ENCODE measurements around the gene INHA. TPM values are rescaled to one million over a fixed set of nuclear protein-coding genes. Genes with fewer than 3 reads are reported as not detected.

The INHA gene
- total and polyA plus RNA-seq, 5 experiments from 2014 or later: not detected

DNA sequence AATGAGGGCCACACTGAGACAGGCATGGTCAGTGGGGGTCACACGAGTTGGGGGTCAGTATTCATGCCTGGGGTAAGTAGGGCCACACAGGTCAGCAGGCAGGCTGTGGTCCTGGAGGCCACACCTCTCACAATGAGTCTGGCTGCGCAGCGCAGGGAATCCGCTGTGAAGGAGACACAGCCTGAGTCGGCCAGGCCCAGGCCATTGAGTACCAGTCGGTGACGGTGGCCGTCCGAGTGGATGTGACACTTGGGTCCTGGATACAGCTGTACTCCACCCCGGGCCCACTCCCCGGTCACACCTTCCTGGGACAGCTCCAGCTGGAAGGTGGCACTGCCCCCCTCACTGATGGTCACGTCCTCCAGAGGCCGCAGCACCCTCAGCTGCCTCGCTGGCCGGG, 17.8 kb upstream of the INHA start:
- Mint-ChIP-seq H3K4me3 (peak overlapping the region in 2 of 10 donors; percentile 22 to 41), H3K27ac (no peak overlapping the region), H3K27me3 (peaks cover 17 to 57% (median 30%) of the 10 kb centered on the region in 5 donors), H3K4me1 (peaks cover 7 to 16% (median 11%) of the 10 kb centered on the region in 4 donors), H3K9me3 (no peaks in the 10 kb centered on the region), H3K36me3 (no peaks in the 10 kb centered on the region)
- DNase-seq (no peak), ATAC-seq (no peak)
- POLR2A ChIA-PET: no interaction called here

DNA sequence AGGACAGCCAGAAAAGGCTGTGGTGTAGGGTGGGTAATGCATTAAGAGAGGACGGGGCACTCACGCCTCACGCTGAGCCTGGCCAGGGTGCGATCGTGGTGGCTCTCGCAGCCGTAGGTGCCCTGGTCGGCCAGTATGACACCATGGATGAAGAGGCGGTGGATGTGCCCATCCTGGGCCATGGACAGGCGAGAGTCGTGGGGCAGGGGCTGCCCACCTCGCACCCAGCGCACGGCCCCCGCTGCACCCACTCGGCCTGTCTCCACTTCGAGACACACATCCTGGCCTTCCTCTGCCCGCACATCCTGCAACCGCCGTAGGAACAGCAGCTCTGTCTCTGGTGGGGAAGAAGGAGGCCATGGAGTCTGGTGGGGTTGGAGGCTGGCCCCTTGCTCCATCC, 16.2 kb upstream of the INHA start:
- peaks cover 16 to 55% (median 32%) of the 10 kb centered on the region in 5 donors for H3K27me3 Mint-ChIP-seq

DNA sequence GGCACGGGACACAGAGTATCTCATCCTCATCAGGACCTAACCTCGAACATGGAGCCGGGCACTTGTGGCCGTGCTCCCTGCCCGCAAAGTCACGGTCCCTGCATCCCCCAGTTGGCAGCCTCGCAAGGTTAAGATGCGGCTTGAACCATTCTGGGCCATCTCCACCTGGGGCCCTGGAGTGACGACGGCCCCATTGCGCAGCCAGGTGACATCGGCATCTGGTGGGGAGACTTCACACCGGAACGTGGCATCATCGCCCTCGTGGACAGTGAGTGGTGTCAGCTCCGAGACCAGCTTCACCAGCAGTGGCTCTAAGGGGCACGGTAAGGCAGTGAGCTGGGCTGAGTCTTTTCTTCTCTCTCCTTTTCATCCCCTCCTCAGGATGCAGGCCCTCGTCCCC, 15.7 kb upstream of the INHA start:
- Mint-ChIP-seq H3K36me3 (no peaks in the 10 kb centered on the region), H3K4me3 (no peak overlapping the region), H3K27me3 (peaks cover 14 to 55% (median 31%) of the 10 kb centered on the region in 5 donors), H3K27ac (no peak overlapping the region), H3K4me1 (peaks cover 4 to 10% (median 10%) of the 10 kb centered on the region in 4 donors), H3K9me3 (no peaks in the 10 kb centered on the region)
- DNase-seq (no peak), ATAC-seq (no peak)
- POLR2A ChIA-PET: no interaction called here

More for the DNA sequence above, 16.2 kb upstream of the INHA start:
- DNase-seq (peak in 1 of 10 donors; percentile 50), ATAC-seq (no peak)
- Mint-ChIP-seq H3K4me3 (no peak overlapping the region), H3K27ac (no peak overlapping the region), H3K9me3 (no peaks in the 10 kb centered on the region), H3K4me1 (peaks cover 5 to 13% (median 11%) of the 10 kb centered on the region in 4 donors), H3K36me3 (no peaks in the 10 kb centered on the region)
- POLR2A ChIA-PET: no interaction called here

DNA sequence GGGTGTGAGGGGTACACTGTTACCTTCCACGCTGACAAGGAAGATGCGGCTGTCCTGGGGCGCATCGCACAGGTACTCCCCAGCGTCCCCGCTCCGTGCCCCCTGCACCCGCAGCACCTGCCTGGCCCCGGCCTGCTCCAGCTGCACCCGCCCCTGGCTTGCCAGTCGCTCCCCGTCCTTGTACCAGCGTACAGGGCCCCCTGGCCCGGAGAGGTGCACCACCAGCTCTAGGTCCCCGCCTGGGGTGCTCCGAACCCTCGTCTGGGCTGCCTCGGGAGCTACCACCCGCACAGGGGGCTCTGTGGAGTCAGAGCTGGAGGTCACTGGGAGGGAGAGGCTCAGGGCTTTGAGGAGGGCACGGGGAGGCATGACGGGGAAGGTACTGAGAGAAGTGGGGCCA, 14.8 kb upstream of the INHA start:
- ATAC-seq (no peak), DNase-seq (no peak)
- H3K4me3 Mint-ChIP-seq: no peak overlapping the region
- no peaks in the 10 kb centered on the region for H3K36me3 Mint-ChIP-seq
- no peaks in the 10 kb centered on the region for H3K9me3 Mint-ChIP-seq
- peaks cover under 1 to 8% (median 3%) of the 10 kb centered on the region in 4 donors for H3K4me1 Mint-ChIP-seq
- peaks cover 12 to 50% (median 25%) of the 10 kb centered on the region in 5 donors for H3K27me3 Mint-ChIP-seq
- H3K27ac Mint-ChIP-seq: no peak overlapping the region
- POLR2A ChIA-PET: interaction anchor here (1.3 kb wide), 1 partner anchor 40 kb away, joined by 3 read pairs; no protein-coding TSS in a partner anchor

DNA sequence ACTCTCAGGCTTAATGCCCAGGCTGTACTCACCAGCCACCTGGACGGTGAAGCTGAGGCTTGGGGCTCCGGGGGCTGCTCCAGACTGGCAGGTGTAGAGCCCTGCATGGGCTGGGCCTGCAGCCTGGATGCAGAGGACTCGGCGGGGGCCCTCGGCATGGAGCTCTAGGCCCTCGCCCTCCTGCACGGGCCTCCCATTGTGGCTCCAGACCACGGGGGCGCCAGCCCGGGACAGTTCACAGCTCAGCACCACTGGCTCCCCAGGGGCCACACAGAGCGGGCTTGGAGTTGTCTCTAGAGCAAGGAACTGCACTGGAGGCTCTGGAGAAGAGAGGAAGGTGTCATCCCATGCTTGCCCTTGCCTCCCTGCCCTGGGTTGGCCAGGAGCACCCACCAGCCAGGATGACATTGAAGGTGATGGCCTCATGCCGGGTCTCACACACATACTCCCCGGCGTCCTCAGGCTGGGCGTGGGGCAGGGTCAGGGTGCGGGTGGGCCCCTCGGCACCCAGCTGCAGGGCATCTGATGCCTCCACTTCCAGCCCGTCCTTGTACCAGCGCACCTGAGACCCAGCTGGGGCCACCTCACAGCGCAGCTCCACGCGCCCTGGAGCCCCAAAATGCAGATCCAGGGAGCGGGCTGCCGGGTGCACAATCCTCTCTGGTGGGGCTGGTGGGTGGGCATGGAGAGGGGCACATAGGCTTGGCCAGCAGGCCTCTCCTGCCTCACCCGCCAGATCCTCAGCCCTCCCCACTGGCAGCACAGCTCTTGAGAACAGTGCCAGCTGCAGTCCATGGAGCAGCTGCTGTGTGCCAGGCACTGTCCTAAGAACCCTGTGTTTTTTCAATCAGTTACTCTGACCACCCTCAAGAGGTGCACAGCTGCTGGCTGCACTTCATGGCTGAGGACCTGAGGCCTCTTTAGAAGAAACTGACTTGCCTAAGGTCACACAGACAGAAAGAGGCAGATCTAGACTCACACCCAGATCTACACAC, 14.0 kb upstream of the INHA start:
- ATAC-seq (no peak), DNase-seq (no peak)
- H3K36me3 Mint-ChIP-seq: no peaks in the 10 kb centered on the region
- H3K27ac Mint-ChIP-seq: no peak overlapping the region
- no peaks in the 10 kb centered on the region for H3K9me3 Mint-ChIP-seq
- no peak overlapping the region for H3K4me3 Mint-ChIP-seq
- H3K4me1 Mint-ChIP-seq: peaks cover 0 to 7% (median 3%) of the 10 kb centered on the region in 4 donors
- H3K27me3 Mint-ChIP-seq: peaks cover 12 to 58% (median 25%) of the 10 kb centered on the region in 5 donors
- POLR2A ChIA-PET: interaction anchor here (1.3 kb wide), 1 partner anchor 39 kb away, joined by 3 read pairs; no protein-coding TSS in a partner anchor

DNA sequence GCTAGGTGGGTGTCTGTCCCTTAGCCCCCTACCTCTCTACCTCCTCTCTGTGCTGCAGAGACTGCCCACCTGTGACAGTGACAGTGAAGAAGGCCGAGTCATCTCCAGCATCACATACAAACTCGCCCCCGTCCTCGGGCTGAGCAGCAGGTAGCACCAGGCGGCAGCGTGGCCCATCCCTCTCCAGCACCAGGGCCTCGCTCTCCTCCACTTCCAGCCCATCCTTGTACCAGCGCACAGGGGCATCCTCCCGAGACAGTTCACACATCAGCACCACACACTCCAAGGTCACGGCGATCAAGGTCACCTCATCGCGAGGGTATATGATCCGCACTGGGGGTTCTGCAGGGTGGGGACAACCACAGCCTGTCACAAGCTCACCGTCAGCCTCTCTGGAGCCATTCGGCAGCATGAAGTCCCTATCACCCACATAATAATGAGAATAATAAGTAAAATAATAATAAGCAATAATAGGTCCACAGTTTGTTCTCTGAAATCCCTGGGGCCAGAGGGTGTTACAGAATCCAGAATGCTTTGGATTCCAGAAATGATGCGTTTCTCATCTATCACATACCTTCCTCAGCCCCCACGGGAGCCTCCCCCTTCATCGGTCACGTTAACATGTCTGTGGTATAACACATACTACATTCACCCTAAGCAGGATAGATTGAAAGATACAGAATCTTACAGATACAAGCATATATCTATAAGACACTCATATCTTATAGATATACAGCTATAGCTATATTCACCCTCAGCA, 12.8 kb upstream of the INHA start:
- Mint-ChIP-seq H3K36me3 (no peaks in the 10 kb centered on the region), H3K4me1 (peaks cover 0 to under 1% (median 0%) of the 10 kb centered on the region in 4 donors), H3K27ac (no peak overlapping the region), H3K9me3 (no peaks in the 10 kb centered on the region), H3K27me3 (peaks cover 6 to 58% (median 15%) of the 10 kb centered on the region in 5 donors), H3K4me3 (no peak overlapping the region)
- DNase-seq (no peak), ATAC-seq (no peak)
- POLR2A ChIA-PET: interaction anchor here (2.1 kb wide), 1 partner anchor 8 kb away, joined by 4 read pairs; no protein-coding TSS in a partner anchor

DNA sequence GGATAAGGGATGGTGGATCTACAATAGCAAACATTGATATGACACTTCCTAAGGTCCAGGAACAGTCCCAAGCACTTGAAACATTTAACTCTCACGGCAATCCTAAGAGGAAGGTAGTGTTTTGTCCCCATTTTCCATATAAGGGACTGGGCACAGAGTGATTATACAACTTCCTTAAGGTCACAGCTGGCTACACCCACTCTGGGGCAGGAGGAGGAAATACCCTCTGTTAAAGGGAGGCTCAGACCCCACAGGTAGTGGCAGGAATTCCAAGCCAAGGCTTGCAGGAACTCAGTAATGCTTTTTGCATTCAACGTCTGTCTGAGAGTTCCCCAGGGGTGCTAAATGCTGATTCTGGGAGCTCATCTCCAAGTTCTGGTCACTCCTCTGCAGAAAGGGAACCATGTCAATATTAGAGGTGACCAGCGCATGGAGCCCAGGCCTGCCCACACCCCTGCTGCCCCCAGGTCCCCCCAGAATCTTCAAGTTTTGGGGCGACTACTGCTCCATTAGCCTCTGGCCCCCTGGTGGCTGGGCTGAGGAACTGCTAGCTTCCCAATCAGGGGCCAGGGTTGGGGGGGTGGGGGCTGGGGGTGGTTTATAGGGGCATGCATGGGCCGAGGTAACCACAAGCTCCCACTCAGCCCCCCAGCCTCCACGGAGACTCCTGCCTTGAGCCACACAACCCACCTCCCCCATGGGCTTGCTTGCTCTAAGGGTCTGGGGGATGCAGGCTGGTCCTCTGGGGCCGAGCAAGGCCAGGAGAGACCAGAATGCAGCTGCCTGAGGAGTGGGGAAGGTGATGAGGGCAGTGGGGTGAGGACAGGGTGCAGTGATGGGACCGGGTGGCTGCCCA, 11.8 kb upstream of the INHA start:
- DNase-seq: peak in 5 of 10 donors; percentile 17 to 40 (median 36)
- no peaks in the 10 kb centered on the region for H3K9me3 Mint-ChIP-seq
- POLR2A ChIA-PET: interaction anchor here (1.0 to 2.1 kb wide), 2 partner anchors 9 to 18 kb away, joined by 3 to 4 read pairs; no protein-coding TSS in a partner anchor
- no peaks in the 10 kb centered on the region for H3K36me3 Mint-ChIP-seq
- ATAC-seq: peak; percentile 61 to 66
- no peak overlapping the region for H3K4me3 Mint-ChIP-seq
- peaks cover 0 to 2% (median 0%) of the 10 kb centered on the region in 4 donors for H3K4me1 Mint-ChIP-seq
- H3K27me3 Mint-ChIP-seq: peaks cover 9 to 56% (median 11%) of the 10 kb centered on the region in 5 donors
- H3K27ac Mint-ChIP-seq: no peak overlapping the region

DNA sequence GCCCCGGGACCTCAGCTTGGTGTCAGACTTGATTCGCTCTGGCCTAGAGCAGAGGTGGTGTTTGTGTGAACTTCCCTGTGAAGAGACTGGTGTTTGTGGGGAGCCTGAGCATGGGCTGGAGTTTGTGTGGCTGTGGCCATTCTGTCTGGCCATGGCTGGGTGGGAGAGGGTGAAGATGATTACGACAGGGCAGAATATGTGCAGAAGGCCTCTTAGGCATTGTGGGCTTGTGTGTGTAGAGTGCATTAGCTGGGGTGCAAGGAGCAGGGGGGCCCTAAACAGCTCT, 11.3 kb upstream of the INHA start:
- no peak overlapping the region for H3K4me3 Mint-ChIP-seq
- ATAC-seq: no peak
- peaks cover 9 to 56% (median 11%) of the 10 kb centered on the region in 5 donors for H3K27me3 Mint-ChIP-seq
- no peak overlapping the region for H3K27ac Mint-ChIP-seq
- H3K9me3 Mint-ChIP-seq: no peaks in the 10 kb centered on the region
- no peaks in the 10 kb centered on the region for H3K36me3 Mint-ChIP-seq
- POLR2A ChIA-PET: interaction anchor here (1.0 to 2.1 kb wide), 2 partner anchors 9 to 18 kb away, joined by 3 to 4 read pairs; no protein-coding TSS in a partner anchor
- DNase-seq: no peak
- peaks cover 0 to 2% (median 0%) of the 10 kb centered on the region in 4 donors for H3K4me1 Mint-ChIP-seq

DNA sequence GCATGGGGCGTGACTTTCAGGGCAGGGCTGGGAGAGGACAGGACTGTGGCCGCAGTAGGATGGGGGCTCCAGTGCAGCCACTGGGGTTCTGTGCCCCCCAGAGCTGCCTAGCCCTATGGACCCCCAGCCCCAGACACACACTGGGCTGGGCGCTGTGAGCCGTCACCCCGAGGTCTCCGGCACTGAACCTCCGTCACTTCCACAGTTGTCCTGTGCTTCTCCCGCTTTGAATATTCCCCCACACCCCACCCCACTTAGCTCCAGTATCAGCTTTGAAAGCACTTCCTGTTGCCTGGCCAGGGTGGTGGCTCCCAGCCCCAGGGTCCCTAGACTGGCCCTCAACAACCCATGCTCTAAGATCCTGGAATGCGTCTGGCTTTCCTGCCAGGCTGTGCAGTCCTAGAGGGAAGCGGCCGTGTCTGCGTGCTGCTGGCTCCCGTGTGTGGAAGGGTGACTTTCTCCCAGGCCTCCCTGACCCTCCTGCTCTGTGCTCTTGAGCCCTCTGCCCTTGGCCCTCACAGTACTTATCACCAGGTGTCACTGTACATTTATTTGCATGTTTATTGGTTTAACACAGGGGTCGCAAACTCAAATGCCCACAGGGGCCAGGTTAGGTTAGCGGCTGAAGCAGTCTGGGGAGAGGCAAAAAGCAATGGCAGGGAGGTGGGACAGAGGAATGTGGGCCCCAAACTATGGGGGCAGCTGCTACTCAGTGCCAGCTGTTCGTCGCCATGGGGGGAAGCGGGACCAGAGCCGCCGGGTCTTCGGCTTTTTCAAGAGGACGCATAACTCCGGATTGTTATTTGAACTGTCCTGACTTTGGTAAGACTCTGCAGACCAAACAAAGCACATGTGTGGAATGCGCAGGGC, 10.7 kb upstream of the INHA start:
- ATAC-seq: no peak
- POLR2A ChIA-PET: interaction anchor here (1.4 to 2.1 kb wide), 2 partner anchors 10 kb away, joined by 3 to 4 read pairs; no protein-coding TSS in a partner anchor
- peaks cover 9 to 56% (median 13%) of the 10 kb centered on the region in 5 donors for H3K27me3 Mint-ChIP-seq
- H3K4me1 Mint-ChIP-seq: peaks cover 0 to 2% (median 0%) of the 10 kb centered on the region in 4 donors
- no peaks in the 10 kb centered on the region for H3K9me3 Mint-ChIP-seq
- H3K4me3 Mint-ChIP-seq: no peak overlapping the region
- no peak for DNase-seq
- H3K27ac Mint-ChIP-seq: peak overlapping the region in 1 of 10 donors; percentile 51
- H3K36me3 Mint-ChIP-seq: no peaks in the 10 kb centered on the region

DNA sequence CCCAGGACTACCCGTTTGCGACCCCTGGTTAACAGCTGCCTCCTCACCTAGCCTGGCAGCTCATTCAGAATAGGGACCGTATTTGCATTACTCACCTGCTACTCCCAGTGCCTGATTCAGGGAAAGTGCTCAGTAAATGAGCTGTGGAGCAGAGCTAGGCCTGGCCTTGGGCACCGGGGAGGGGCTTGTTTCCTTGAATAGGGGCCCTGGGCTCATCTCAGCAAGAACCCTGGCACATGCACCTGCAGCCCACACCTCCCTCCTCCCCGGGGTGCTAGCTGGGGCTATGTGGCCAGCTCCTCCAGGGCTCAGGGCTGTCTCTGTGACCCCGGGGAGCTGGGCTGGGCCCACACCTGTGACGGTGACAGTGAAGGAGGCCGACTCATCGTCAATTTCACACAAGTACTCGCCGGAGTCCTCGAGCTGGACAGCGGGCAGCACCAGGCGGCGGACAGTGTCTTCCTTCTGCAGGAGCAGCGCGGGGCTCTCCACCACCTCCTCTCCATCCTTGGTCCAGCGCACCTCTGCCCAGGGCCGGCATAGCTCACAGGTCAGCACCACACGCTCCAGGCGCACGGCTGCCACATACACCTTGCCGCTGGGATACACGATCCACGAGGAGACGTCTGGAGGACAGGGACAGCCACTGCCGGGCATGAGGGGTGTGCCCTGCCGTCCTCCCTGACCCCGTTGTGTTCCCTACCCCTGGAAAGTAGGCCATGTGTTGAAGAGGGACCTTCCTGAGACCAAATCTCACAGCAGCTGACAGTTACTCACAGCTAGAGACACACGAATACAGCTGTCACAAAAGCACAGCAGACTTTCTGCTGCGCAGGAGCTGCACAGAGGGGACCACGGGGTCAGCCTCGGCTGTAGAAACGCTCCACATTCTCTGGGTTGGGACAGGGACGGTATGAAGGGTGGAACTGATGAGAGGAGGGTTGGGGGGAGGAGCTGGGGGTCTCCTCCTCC, 9.8 kb upstream of the INHA start:
- H3K36me3 Mint-ChIP-seq: no peaks in the 10 kb centered on the region
- no peaks in the 10 kb centered on the region for H3K9me3 Mint-ChIP-seq
- peaks cover 0 to 2% (median 0%) of the 10 kb centered on the region in 4 donors for H3K4me1 Mint-ChIP-seq
- ATAC-seq (no peak), DNase-seq (no peak)
- POLR2A ChIA-PET: interaction anchor here (1.4 kb wide), 1 partner anchor 11 kb away, joined by 3 read pairs; no protein-coding TSS in a partner anchor
- no peak overlapping the region for H3K27ac Mint-ChIP-seq
- H3K27me3 Mint-ChIP-seq: peaks cover 8 to 56% (median 17%) of the 10 kb centered on the region in 5 donors
- no peak overlapping the region for H3K4me3 Mint-ChIP-seq

All from naive thymus-derived CD8-positive, alpha-beta T cell (primary cell).